ENCODE results near the gene GHR. TPM values are rescaled to one million over a fixed set of nuclear protein-coding genes. Genes with fewer than 3 reads are reported as not detected.

GHR gene
- total and polyA plus RNA-seq, 2 of the 8 experiments (the other 6 are each of a cell fraction or from before 2014, with no cell fraction given): 0.15 to 0.19 TPM

DNA sequence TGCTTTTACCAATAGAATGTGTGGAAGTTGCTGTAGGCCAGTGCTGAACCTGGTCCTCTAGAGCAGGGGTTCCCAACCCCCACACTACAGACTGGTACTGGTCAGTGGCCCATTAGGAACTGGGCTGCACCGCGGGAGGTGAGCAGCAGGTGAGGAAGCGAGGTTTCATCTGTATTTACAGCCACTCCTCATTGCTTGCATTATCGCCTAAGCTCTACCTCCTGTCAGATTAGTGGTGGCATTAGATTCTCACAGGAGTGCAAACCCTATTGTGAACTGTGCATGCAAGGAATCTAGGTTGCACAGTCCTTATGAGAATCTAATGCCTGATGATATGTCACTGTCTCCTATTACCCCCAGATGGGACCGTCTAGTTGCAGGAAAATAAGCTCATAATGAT is 327.3 kb downstream of the GHR start:
- Histone ChIP-seq H3K9ac (replicated peaks in 1 of 4; ENCODE audit: extremely low read depth in 1 of 4, low read depth in 3 of 4, low read length in 3 of 4) (no peak overlapping the region), H2BK5ac (ENCODE audit: low read depth, low read length) (no peak overlapping the region), H3K27me3 (replicated peaks in 1 of 4; ENCODE audit: control insufficient read depth in 3 of 4, extremely low read depth in 1 of 4, insufficient read depth in 3 of 4, low read length in 3 of 4) (no peaks in the 10 kb centered on the region), H4K91ac (replicated peaks; ENCODE audit: insufficient read length, low read length) (no peak overlapping the region), H3K27ac (ENCODE audit: low read depth, low read length) (no peak overlapping the region), H4K5ac (ENCODE audit: insufficient read length, low read depth, low read length) (no peak overlapping the region), H3K9me3 (ENCODE audit: insufficient read depth in 2 of 2, low read depth in 1 of 2, low read length in 1 of 2) (no peaks in the 10 kb centered on the region), H3K4me2 (ENCODE audit: insufficient read depth in 1 of 2, low read depth in 2 of 2, low read length in 2 of 2) (no peak overlapping the region), H3K18ac (ENCODE audit: extremely low read depth, low read length) (no peak overlapping the region), H3K14ac (ENCODE audit: insufficient read length) (no peak overlapping the region), H4K20me1 (replicated peaks in 1 of 2; ENCODE audit: control insufficient read depth in 1 of 2, insufficient read depth in 2 of 2, low read length in 2 of 2) (no peaks in the 10 kb centered on the region), H2BK120ac (replicated peaks; ENCODE audit: low read depth, low read length) (no peak overlapping the region), H3K4me3 (ENCODE audit: extremely low read depth in 1 of 4, insufficient read depth in 2 of 4, low read depth in 3 of 4, low read length in 4 of 4) (no peak overlapping the region), H2AK5ac (ENCODE audit: low read depth, low read length) (no peak overlapping the region), H2AFZ (ENCODE audit: low read length) (no peak overlapping the region), H2BK12ac (ENCODE audit: low read depth, low read length) (no peak overlapping the region), H3K56ac (replicated peaks; ENCODE audit: insufficient read length, low read depth, low read length) (no peak overlapping the region), H3K36me3 (ENCODE audit: control insufficient read depth in 2 of 4, insufficient read depth in 4 of 4, low read length in 3 of 4) (no peaks in the 10 kb centered on the region), H3K4me1 (replicated peaks in 1 of 4; ENCODE audit: control insufficient read depth in 3 of 4, insufficient read depth in 4 of 4, low read length in 3 of 4) (no peaks in the 10 kb centered on the region), H3K79me1 (ENCODE audit: low read depth, low read length) (no peaks in the 10 kb centered on the region), H3K4ac (replicated peaks; ENCODE audit: insufficient read length, low read depth, low read length) (no peak overlapping the region), H3K23me2 (ENCODE audit: low read depth, low read length) (no peaks in the 10 kb centered on the region; the same call in 1 of the 2 replicates), H3K79me2 (ENCODE audit: control insufficient read depth in 1 of 2, insufficient read depth in 2 of 2, low read length in 2 of 2) (no peaks in the 10 kb centered on the region), H2BK15ac (ENCODE audit: low read length) (no peak overlapping the region), H3K23ac (ENCODE audit: insufficient read length) (no peak overlapping the region), H2BK20ac (ENCODE audit: low read length) (no peak overlapping the region), H4K8ac (ENCODE audit: extremely low read depth, insufficient read depth, low read length) (peak overlapping the region; percentile 39)
- FAIRE-seq (no peak), DNase-seq (ENCODE audit: low read depth in 1 of 2, low spot score in 2 of 2) (no peak)
- ChIA-PET POLR2A (ENCODE audit: partially characterized antibody) (no interaction called here), CTCF (ENCODE audit: partially characterized antibody) (interaction anchor here (1.1 kb wide), 1 partner anchor 17 kb away, joined by 4 read pairs; no protein-coding TSS in a partner anchor)
- WGBS, 2 experiments (ENCODE audit: extremely low coverage in 1 of 2, insufficient coverage in 1 of 2, insufficient read length in 1 of 2, insufficient replicate concordance in 2 of 2, low coverage in 1 of 2, low lambda C conversion rate in 2 of 2, missing lambda C conversion rate in 1 of 2): 90% methylated on average over 5 of the region's 5 CpGs; no CpG with 5 or more reads in 1 of the 2 experiments
- TF ChIP-seq TAF7 (optimal IDR thresholded peaks at IDR 0.05; ENCODE audit: borderline replicate concordance, low read depth, low read length) (no peak), RXRA (IDR thresholded peaks at IDR 0.05; ENCODE audit: insufficient read depth, low read depth, low read length) (no peak), SUZ12 (IDR thresholded peaks at IDR 0.05; ENCODE audit: low read length) (no peak), CTBP2 (IDR thresholded peaks at IDR 0.05; ENCODE audit: borderline replicate concordance, insufficient read depth, insufficient read length, low read length) (no peak), TBP (IDR thresholded peaks at IDR 0.05; ENCODE audit: low read depth, low read length) (no peak), CEBPB (IDR thresholded peaks at IDR 0.05; ENCODE audit: low read depth, low read length) (no peak), BRCA1 (IDR thresholded peaks at IDR 0.05; ENCODE audit: low read depth, low read length) (no peak), HDAC6 (IDR thresholded peaks at IDR 0.05; ENCODE audit: low read depth, low read length) (no peak), BCL11A (IDR thresholded peaks at IDR 0.05; ENCODE audit: low read depth in 2 of 2, low read length in 2 of 2) (no peak), ASH2L (IDR thresholded peaks at IDR 0.05; ENCODE audit: low read length) (no peak), NANOG (IDR thresholded peaks at IDR 0.05; ENCODE audit: insufficient read depth, low read depth, low read length, poor library complexity, severe bottlenecking) (no peak), YY1 (IDR thresholded peaks at IDR 0.05; ENCODE audit: low read depth, low read length) (no peak)
- TF ChIP-seq, protein P1, sequence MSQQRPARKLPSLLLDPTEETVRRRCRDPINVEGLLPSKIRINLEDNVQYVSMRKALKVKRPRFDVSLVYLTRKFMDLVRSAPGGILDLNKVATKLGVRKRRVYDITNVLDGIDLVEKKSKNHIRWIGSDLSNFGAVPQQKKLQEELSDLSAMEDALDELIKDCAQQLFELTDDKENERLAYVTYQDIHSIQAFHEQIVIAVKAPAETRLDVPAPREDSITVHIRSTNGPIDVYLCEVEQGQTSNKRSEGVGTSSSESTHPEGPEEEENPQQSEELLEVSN (IDR thresholded peaks at IDR 0.05): no peak
- TF ChIP-seq, protein P2, sequence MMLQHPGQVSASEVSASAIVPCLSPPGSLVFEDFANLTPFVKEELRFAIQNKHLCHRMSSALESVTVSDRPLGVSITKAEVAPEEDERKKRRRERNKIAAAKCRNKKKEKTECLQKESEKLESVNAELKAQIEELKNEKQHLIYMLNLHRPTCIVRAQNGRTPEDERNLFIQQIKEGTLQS (IDR thresholded peaks at IDR 0.05; ENCODE audit: insufficient read depth, low read depth, low read length): no peak

Data from H1 (cell line).